ENCODE data around the gene ZNF100. TPM values are rescaled to one million over a fixed set of nuclear protein-coding genes. Genes with fewer than 3 reads are reported as not detected.
"Not testable (repeated sequence)": the region's sequence is repeated elsewhere in the genome, so short reads cannot be mapped to it uniquely, and the experiment has no call there.

The ZNF100 gene
- total RNA-seq, 1 donor = 3.6 TPM

DNA sequence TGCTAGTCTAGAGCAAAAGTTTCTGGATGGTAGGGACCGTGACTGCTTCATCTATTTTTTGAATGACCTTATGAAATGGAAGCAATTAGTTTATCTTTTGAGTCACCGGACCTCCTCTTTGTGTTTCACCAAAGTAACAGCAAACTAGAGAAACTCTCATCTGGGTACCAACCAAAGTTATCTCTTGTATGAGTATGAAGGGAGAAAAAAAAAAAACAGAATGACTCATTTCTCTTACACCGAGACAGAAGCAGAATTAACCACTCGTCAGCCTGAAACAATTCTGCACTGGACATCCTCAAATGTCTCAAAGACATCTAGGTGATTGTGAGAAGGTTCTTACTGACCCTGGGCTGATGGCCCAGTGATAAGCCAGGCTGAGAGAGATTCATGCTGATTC, 18.3 kb downstream of the ZNF100 start:
- Histone ChIP-seq H3K79me2 (ENCODE audit: insufficient read depth, low read length) (peaks cover 3% of the 10 kb centered on the region), H3K4me3 (ENCODE audit: insufficient read depth, low read length) (no peak overlapping the region), H3K27ac (ENCODE audit: low read depth, low read length) (no peak overlapping the region), H4K20me1 (ENCODE audit: insufficient read depth, low read length) (no peaks in the 10 kb centered on the region), H3K4me2 (ENCODE audit: insufficient read depth, low read length) (peak overlapping the region; percentile 12), H3K9me3 (ENCODE audit: low read depth, low read length) (no peaks in the 10 kb centered on the region), H2AFZ (ENCODE audit: low read length) (no peak overlapping the region), H3K36me3 (ENCODE audit: insufficient read depth, low read length) (peaks cover 8% of the 10 kb centered on the region), H3K4me1 (ENCODE audit: insufficient read depth, low read length) (peaks cover 9% of the 10 kb centered on the region), H3K27me3 (ENCODE audit: insufficient read depth, low read length) (no peaks in the 10 kb centered on the region)
- TF ChIP-seq, protein P1, sequence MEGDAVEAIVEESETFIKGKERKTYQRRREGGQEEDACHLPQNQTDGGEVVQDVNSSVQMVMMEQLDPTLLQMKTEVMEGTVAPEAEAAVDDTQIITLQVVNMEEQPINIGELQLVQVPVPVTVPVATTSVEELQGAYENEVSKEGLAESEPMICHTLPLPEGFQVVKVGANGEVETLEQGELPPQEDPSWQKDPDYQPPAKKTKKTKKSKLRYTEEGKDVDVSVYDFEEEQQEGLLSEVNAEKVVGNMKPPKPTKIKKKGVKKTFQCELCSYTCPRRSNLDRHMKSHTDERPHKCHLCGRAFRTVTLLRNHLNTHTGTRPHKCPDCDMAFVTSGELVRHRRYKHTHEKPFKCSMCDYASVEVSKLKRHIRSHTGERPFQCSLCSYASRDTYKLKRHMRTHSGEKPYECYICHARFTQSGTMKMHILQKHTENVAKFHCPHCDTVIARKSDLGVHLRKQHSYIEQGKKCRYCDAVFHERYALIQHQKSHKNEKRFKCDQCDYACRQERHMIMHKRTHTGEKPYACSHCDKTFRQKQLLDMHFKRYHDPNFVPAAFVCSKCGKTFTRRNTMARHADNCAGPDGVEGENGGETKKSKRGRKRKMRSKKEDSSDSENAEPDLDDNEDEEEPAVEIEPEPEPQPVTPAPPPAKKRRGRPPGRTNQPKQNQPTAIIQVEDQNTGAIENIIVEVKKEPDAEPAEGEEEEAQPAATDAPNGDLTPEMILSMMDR (IDR thresholded peaks at IDR 0.05; ENCODE audit: extremely low read depth, low read depth, low read length) = no peak
- peak; percentile 22 for DNase-seq (ENCODE audit: insufficient read length, low spot score, missing footprints)

DNA sequence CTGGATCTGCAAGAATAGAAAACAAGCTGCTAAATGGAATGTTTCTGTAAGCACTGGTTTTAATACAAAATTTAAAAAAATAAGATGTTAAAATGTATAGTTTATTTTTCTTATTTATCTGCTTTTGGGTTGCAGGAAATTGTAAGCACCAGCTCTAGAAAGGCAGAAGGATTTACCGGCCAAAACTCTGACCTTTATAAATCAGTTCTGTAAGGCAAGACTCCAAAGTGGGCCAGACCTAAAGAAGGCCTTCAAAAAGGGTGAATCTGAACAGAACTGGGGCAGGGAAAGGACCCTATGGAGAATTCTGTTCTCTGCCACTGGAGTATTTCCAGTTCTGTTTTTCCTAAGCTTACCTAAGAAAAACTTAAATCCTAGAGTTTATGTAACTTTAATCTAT, 19.3 kb downstream of the ZNF100 start:
- Histone ChIP-seq H3K27ac (ENCODE audit: low read depth, low read length) (no peak overlapping the region), H3K79me2 (ENCODE audit: insufficient read depth, low read length) (peaks cover 3% of the 10 kb centered on the region), H3K27me3 (ENCODE audit: insufficient read depth, low read length) (no peaks in the 10 kb centered on the region), H2AFZ (ENCODE audit: low read length) (no peak overlapping the region), H3K4me1 (ENCODE audit: insufficient read depth, low read length) (peaks cover 9% of the 10 kb centered on the region), H3K4me2 (ENCODE audit: insufficient read depth, low read length) (no peak overlapping the region), H3K36me3 (ENCODE audit: insufficient read depth, low read length) (peaks cover 12% of the 10 kb centered on the region), H3K4me3 (ENCODE audit: insufficient read depth, low read length) (no peak overlapping the region), H3K9me3 (ENCODE audit: low read depth, low read length) (no peaks in the 10 kb centered on the region), H4K20me1 (ENCODE audit: insufficient read depth, low read length) (no peaks in the 10 kb centered on the region)
- DNase-seq (ENCODE audit: insufficient read length, low spot score, missing footprints) = no peak
- TF ChIP-seq, protein P1 (IDR thresholded peaks at IDR 0.05; ENCODE audit: extremely low read depth, low read depth, low read length) = no peak

DNA sequence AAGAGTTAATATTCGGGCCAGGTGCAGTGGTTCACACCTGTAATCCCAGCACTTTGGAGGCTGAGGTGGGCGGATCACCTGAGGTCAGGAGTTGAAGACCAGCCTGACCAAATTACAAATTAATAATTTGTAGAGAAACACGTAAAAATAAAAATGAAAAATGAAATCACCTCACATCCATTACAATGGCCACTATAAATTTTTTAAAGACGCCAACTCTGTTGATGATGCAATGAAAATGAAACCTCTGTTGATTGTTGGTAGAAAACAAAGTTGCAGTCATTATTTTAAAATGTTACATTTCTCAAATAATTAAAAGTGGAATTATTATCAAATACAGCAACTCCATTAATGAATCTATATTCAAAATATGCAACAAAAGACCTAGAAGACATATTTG, 26.8 kb downstream of the ZNF100 start:
- H3K4me3 ChIP-seq (ENCODE audit: insufficient read depth, low read length) = no peak overlapping the region
- no peaks in the 10 kb centered on the region for H3K79me2 ChIP-seq (ENCODE audit: insufficient read depth, low read length)
- peaks cover 4% of the 10 kb centered on the region for H3K36me3 ChIP-seq (ENCODE audit: insufficient read depth, low read length)
- DNase-seq (ENCODE audit: insufficient read length, low spot score, missing footprints) = no peak
- no peaks in the 10 kb centered on the region for H4K20me1 ChIP-seq (ENCODE audit: insufficient read depth, low read length)
- no peaks in the 10 kb centered on the region for H3K27me3 ChIP-seq (ENCODE audit: insufficient read depth, low read length)
- H3K4me2 ChIP-seq (ENCODE audit: insufficient read depth, low read length) = no peak overlapping the region
- H3K9me3 ChIP-seq (ENCODE audit: low read depth, low read length) = no peaks in the 10 kb centered on the region
- no peak overlapping the region for H3K27ac ChIP-seq (ENCODE audit: low read depth, low read length)
- H3K4me1 ChIP-seq (ENCODE audit: insufficient read depth, low read length) = no peaks in the 10 kb centered on the region
- TF ChIP-seq, protein P1 (IDR thresholded peaks at IDR 0.05; ENCODE audit: extremely low read depth, low read depth, low read length) = no peak
- H2AFZ ChIP-seq (ENCODE audit: low read length) = no peak overlapping the region

DNA sequence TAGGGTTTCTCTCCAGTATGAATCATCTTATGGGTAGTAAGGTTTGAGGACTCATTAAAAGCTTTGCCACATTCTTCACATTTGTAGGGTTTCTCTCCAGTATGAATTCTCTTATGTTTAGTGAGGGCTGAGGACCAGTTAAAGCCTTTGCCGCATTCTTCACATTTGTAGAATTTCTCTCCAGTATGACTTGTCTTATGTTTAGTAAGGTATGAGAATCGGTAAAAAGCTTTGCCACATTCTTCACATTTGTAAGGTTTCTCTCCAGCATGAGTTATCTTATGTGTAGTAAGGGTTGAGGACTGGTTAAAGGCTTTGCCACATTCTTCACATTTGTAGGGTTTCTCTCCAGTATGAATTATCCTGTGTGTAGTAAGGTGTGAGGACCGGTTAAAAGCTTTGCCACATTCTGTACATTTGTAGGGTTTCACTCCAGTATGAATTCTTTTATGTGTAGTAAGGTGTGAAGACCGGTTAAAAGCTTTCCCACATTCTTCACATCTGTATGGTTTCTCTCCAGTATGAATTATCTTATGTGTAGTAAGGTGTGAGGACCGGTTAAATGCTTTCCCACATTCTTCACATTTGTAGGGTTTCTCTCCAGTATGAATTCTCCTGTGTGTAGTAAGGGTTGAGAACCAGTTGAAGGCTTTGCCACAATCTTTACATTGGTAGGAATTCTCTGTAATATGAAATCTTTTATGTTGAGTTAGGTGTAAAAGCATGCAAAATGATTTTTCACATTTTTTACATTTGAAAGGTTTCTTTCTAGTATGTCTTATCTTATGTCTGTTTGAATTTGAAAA, 40.2 kb downstream of the ZNF100 start:
- H3K4me2 ChIP-seq (ENCODE audit: insufficient read depth, low read length); H2AFZ ChIP-seq (ENCODE audit: low read length); DNase-seq (ENCODE audit: insufficient read length, low spot score, missing footprints); H3K27me3 ChIP-seq (ENCODE audit: insufficient read depth, low read length); H3K4me1 ChIP-seq (ENCODE audit: insufficient read depth, low read length); H3K36me3 ChIP-seq (ENCODE audit: insufficient read depth, low read length); H4K20me1 ChIP-seq (ENCODE audit: insufficient read depth, low read length); H3K9me3 ChIP-seq (ENCODE audit: low read depth, low read length); H3K27ac ChIP-seq (ENCODE audit: low read depth, low read length); H3K79me2 ChIP-seq (ENCODE audit: insufficient read depth, low read length); H3K4me3 ChIP-seq (ENCODE audit: insufficient read depth, low read length): not testable (repeated sequence)
